OCI-LY1 (cell line): ENCODE results near the gene OTULINL.

Source experiments
- EZH2 ChIP-seq: fragments of 200-600 bp; sonication (generic), shearing (Covaris generic); IDR thresholded peaks from 2 replicates; pipeline ENCODE4 v1.8.0; 2017; ENCODE audit warnings: borderline replicate concordance, mixed run types, mild to moderate bottlenecking, antibody characterized with exemption, low read length, moderate library complexity, mixed read lengths
- TF ChIP-seq, protein P1 (sequence below): fragments of 200-600 bp; sonication (generic), shearing (Covaris generic); IDR thresholded peaks from 2 replicates; pipeline ENCODE4 v1.5.1; 2017; ENCODE audit warnings: mild to moderate bottlenecking, antibody characterized with exemption, low read length, moderate library complexity, mixed read lengths

GRCh38 chr5:14572385-14572784 lies 9.2 kb upstream of the OTULINL start:
- TF ChIP-seq, protein P1, sequence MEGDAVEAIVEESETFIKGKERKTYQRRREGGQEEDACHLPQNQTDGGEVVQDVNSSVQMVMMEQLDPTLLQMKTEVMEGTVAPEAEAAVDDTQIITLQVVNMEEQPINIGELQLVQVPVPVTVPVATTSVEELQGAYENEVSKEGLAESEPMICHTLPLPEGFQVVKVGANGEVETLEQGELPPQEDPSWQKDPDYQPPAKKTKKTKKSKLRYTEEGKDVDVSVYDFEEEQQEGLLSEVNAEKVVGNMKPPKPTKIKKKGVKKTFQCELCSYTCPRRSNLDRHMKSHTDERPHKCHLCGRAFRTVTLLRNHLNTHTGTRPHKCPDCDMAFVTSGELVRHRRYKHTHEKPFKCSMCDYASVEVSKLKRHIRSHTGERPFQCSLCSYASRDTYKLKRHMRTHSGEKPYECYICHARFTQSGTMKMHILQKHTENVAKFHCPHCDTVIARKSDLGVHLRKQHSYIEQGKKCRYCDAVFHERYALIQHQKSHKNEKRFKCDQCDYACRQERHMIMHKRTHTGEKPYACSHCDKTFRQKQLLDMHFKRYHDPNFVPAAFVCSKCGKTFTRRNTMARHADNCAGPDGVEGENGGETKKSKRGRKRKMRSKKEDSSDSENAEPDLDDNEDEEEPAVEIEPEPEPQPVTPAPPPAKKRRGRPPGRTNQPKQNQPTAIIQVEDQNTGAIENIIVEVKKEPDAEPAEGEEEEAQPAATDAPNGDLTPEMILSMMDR = no peak
- no peak for TF ChIP-seq EZH2
